HCT116 (cell line): ENCODE measurements around the gene CNPY1.

Experiments
- CTCF ChIP-seq, 3 experiments: fragments of 200-600 bp in 1 of 3; sonication (generic) in 1 of 3; IDR thresholded peaks in 2 of 3; conservative IDR thresholded peaks in 1 of 3; 2 replicates each; pipeline ENCODE4 v1.5.1; 2012 to 2017; ENCODE audit warnings: low read depth in 2 of 3, low read length in 2 of 3, antibody characterized with exemption in 1 of 3, borderline replicate concordance in 1 of 3, control low read depth in 1 of 3, mild to moderate bottlenecking in 1 of 3, mixed read lengths in 1 of 3, mixed run types in 1 of 3, moderate library complexity in 1 of 3; ENCODE audit not compliant: insufficient read depth in 1 of 3
- EZH2 ChIP-seq: fragments of 200-600 bp; sonication (generic); IDR thresholded peaks from 2 replicates; pipeline ENCODE4 v1.6.1; 2017; ENCODE audit warnings: antibody characterized with exemption, mixed run types
- EZH2phosphoT487 ChIP-seq: fragments of 200-600 bp; IDR thresholded peaks from 2 replicates; pipeline ENCODE4 v1.6.1; 2018; ENCODE audit warnings: antibody characterized with exemption, borderline replicate concordance
- FOSL1 ChIP-seq: IDR thresholded peaks from 2 replicates; pipeline ENCODE4 v1.6.1; 2012; ENCODE audit warnings: low read depth
- MAX ChIP-seq: IDR thresholded peaks from 2 replicates; pipeline ENCODE4 v1.6.1; 2012
- POLR2A ChIP-seq: IDR thresholded peaks from 2 replicates; pipeline ENCODE4 v1.7.0; 2011; ENCODE audit warnings: borderline replicate concordance; ENCODE audit not compliant: insufficient read depth, insufficient read length; ENCODE audit errors: extremely low read depth
- RAD21 ChIP-seq: IDR thresholded peaks from 2 replicates; pipeline ENCODE4 v1.6.1; 2012; ENCODE audit warnings: low read depth, mild to moderate bottlenecking
- REST ChIP-seq: IDR thresholded peaks from 2 replicates; pipeline ENCODE4 v1.6.1; 2012; ENCODE audit warnings: low read depth
- SIN3A ChIP-seq: IDR thresholded peaks from 2 replicates; pipeline ENCODE4 v1.6.1; 2012; ENCODE audit warnings: low read depth
- SP1 ChIP-seq: IDR thresholded peaks from 2 replicates; pipeline ENCODE4 v1.6.1; 2012; ENCODE audit warnings: low read depth

DNA sequence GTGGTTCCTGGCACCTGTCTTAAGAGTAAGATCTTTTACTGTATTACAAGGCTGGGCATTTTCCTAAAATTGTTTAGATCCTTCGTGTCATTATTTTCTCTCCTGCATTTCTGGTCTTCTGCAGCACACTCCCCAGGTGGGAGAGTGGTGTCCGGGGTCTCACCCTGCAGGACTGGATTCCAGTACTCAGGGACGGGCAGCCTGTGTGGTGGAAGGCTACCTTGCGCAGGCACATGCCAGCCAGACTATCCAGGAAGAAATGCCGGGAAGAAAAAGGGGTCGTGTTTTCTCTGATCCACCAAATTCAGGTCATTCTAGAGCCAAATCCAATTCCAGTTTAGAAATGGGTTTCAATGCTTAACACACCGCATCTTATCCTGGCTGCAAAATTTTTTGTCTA lies 27.7 kb downstream of the CNPY1 start:
- TF ChIP-seq CTCF (IDR thresholded peaks at IDR 0.05 in 2 of 3, conservative IDR thresholded peaks at IDR 0.05 in 1 of 3; ENCODE audit: borderline replicate concordance in 1 of 3, insufficient read depth in 1 of 3, low read depth in 2 of 3, low read length in 2 of 3) (no peak), SP1 (no peak), MAX (no peak), RAD21 (no peak), EZH2phosphoT487 (no peak), POLR2A (no peak), SIN3A (no peak), REST (no peak), EZH2 (no peak), FOSL1 (no peak)
